Occipital lobe (tissue), 2 donors: Measurements from ENCODE around the gene PTRH1. TPM values are rescaled to one million over a fixed set of nuclear protein-coding genes. Genes with fewer than 3 reads are reported as not detected.
A peak's percentile ranks its signal among the peaks of the same experiment; 100 is the strongest.

Experiments
- DNase-seq: peaks from one replicate; lab custom pipeline; 2025; lab: John Stamatoyannopoulos, UW
- total RNA-seq: library from RNA; depleted of rRNA; stranded (reverse); fragments of >200 nt; gene quantifications from one replicate; pipeline ENCODE4 v1.2.3, GENCODE V29; 2014

The PTRH1 gene
- total RNA-seq, 1 donor from 2014 or later, result 5.0 TPM

DNA sequence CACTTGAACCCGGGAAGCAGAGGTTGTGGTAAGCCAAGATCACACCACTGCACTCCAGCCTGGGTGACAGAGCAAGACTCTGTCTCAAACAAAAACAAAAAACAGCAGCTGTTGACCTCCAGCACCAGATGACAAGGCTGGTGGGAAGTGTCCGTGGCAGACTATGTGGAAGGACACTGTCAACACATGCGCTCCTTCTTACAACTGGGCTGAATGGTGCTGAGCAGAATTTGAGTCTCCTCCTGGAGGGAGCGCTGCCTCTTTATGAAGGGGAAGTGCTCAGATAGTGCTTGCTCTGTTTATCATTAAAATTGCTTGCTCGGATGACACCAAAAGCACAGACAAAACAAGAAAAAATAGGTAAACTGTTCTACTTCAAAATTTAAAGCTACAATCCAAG lies 17.9 kb downstream of the PTRH1 start:
- DNase-seq, result no peak

DNA sequence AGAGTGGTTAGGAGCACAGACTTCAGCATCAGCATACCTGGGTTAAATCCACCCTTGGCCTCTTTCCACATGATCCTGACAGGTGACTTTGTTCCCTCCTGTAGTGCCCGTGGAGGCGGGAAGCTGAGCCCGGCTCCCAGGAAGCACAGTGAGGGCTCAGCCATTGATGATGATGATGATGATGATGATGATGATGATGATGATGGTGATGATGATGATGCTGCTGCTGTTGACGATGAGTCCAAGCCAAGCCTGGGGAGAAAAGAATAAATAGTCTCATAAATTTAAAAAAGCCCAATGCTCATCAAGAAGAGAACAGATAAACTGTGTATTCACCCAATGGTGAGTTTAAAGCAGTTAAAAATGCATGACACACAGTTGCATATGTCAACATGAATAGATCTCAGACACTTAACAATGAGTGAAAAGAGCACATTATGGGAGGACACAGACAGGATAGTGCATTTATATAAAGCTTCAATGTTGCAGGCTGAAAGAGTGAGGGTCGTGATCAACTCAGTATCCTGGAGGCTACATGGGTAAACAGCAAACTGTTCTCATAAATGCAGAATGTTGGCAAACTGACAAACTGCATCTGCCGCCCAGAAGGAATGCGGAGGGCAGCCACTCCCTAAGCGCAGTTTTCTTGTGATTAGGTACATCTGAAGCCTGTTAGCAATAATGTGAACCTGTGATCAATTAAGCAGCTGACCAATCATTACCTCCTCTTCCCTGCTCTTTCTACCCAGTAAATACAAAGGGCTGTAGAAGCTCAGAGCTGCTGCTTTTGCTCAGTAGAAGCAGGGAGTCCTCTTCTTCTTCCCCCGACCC lies 20.4 kb downstream of the PTRH1 start:
- no peak for DNase-seq

DNA sequence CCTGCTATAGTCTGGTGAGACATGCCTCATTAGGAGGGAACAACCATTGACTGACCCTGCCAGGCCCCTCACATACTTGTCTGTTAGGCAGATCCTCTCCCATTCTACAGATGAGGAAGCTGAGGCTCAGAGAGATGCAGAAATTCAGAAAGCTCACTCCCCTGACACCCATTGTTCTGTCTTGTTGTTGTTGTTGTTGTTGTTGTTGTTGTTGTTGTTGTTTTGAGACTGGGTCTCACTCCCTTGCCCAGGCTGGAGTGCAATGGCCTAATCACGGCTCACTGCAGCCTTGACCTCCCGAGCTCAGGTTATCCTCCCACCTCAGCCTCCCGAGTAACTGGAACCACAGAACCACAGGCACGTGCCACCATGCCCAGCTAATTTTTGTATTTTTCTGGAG lies 21.8 kb downstream of the PTRH1 start:
- no peak for DNase-seq

DNA sequence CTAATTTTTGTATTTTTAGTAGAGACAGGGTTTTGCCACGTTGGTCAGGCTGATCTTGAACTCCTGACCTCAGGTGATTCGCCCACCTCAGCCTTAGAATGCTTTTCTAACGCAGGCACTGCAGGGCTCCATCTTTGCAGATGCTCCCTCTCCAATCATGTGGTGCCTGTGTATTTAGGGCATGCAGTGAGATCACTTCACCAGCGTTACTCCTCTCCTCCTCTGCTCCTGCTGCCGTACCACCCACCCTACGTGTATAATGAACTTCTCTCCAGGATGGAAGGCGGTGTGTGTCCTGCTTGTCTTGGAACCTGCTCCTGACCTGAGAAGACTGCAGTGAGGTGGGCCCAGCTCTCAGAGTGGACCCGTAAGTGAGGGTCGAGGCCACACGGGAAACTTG lies 22.3 kb downstream of the PTRH1 start:
- no peak for DNase-seq

DNA sequence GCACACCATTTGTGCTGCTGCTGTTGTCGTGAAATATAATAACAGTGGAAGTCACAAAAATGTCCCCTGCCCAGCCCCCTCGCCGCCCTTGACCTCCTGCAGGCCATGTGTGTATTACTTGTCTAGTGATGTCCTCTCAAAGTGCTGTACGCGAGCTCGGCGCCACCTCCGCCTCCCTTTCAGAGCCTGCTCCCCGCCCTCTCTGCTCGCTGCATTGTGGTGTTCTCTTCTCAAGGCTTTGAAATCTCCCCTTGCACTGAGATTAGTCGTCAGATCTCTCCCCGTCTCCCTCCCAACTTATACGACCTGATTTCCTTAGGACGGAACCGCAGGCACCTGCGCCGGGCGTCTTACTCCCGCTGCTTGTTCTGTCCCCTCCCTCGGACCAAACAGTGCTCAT lies 23.4 kb downstream of the PTRH1 start:
- DNase-seq, result no peak

DNA sequence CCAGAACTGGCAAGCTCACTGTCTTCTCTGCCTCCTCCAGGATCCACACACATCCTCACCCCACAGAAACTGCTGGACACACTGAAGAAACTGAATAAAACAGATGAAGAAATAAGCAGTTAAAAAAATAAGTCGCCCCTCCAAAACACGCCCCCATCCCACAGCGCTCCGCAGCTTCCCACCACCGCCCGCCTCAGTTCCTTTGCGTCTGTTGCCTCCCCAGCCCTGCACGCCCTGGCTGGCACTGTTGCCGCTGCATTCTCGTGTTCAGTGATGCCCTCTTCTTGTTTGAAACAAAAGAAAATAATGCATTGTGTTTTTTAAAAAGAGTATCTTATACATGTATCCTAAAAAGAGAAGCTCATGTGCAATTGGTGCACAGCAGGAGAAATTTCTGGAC lies 24.7 kb downstream of the PTRH1 start:
- no peak for DNase-seq

DNA sequence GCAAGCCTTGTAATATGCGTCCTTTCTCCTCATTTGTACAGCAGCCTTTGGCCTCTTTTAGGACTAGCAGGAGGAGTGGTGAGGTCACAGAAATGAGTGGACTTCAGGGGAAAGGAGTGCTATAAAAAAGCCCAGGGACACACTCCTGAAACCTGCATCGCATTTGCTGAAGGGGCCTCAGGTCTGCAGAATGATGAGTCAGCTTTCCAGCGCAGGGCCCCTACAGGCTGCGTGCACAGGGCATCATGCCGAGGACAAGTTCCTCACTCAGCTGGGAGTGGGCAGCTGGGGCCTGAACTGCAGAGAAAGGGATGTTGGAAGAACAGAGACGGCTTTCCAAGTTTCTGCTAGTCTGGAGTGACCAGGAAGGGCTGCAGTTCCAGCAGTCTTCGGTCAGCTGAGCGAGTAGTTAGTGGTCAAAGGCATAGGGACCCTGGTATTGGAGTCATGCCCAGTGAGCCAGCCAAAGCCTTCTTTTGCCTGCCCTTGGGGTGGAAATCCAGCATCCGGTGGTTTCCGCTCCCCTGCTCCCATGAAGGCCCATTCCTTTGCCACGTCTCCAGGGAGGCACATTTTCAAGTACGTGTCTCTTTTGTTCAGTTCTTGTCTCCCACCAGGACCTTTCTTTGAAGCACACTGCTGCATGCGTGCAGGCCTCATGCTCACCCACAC lies 26.0 kb downstream of the PTRH1 start:
- DNase-seq, result no peak

DNA sequence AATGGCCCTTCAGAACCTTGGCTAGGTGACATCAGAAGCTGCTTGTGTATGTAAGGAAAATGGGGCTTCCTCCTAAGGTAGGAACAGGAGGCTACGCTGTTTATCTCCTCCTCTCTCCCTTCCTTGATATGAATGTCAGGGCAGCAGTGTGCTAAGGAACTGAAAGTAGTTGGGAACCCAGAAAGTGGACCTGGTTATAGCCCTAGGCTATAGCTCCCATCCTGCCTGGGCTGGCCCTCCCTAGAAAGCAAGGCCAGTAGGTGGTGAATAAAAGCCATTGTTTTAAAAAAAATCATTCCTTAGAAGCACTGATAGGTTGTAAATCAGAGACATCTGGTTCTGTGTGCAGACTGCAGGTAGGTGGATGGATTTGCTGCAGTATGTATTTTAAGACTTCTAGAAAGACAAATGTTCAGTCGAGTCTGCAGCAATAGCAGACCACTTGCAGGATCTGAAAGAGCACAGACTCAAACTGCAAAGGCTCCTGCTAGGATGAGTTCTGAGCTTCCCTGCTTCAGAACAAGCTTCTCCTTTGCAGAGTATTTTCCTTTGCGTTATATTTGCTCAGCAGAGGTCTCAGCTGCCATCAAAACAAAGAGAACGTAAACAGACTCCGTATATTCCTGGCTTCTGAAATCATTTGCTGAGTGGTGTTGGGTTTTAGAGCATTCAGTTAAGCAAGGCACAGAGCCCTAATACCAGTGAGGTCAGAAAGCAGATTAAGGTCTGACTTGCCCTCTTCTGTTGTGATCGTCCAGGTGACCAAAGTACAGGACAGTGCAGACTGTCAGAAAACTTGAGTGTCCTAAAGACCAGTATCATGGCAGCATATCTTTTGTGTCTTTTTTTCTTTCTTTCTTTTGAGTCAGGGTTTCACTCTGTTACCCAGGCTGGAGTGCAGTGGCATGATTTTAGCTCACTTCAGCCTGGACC lies 28.7 kb downstream of the PTRH1 start:
- no peak for DNase-seq

DNA sequence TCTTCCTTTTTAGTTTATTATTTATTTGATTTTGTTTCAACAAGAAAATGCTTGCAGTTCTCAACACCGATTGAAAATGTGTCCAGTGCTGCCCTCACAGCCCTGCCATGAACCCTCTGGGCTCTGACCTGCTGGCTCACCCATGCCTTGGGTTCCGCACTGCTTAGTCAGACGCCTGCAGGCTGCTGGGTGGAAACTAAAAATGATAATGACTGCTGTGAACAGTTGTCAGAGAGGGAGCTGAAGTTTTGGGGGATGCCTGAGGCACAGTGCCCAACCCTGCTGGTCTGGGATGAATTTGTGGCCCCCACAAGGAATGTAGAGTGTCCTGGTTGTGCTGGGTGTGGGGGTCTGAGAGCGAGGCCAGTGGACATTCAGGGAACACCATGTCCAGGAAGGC lies 30.9 kb downstream of the PTRH1 start:
- no peak for DNase-seq

DNA sequence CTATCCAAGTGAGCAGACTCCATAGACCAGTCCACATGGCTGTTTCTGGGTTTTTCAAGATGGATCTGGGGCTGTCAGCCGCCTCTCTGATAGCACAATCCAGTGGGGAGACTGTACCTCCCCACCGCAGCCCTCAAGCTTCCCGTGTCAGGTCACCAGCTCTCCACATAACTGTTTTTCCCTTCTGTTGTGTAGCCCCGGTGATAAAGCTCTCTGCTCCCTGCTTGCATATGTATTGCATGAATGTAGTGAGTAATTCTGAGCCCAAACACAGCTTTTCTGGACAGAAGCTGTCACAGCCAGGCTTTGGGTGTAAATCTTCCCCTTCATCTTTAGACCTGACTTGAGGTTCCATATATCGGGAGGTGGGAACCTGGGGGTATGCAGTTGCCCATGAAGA lies 31.7 kb downstream of the PTRH1 start:
- no peak for DNase-seq

DNA sequence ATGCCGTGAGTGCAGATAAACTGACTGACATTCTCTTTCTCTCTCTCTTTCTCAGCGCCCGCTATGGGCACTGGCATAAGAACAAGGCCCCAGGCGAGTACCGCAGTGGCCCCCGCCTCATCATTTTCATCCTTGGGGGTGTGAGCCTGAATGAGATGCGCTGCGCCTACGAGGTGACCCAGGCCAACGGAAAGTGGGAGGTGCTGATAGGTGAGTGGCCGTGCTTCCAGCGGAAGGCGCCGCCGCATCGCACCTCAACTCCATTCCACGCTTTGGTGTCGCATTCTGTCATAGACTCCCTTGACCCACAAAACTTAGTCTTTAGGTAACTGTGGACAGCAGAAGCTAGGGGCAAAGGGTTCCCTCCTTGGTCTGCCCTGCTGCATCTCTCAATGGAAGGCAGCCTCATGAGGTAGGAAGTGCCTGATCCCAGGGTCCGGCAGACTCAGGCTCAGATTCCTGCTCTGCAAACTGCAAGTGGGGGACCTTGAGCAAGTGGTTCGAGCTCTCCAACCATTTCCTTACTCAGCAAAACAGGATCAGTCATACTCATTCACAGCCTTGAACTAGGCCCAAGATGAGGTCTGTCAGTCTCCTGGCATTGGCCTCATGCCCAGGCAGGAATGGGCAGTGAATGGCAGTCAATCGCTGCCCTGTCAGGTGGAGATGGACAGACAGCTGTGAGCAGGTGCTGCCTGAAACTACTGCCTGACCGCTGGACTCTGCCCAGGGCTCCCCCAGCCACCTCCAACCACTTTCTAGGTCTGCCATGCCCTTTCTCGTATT lies 32.9 kb downstream of the PTRH1 start:
- DNase-seq, result no peak

DNA sequence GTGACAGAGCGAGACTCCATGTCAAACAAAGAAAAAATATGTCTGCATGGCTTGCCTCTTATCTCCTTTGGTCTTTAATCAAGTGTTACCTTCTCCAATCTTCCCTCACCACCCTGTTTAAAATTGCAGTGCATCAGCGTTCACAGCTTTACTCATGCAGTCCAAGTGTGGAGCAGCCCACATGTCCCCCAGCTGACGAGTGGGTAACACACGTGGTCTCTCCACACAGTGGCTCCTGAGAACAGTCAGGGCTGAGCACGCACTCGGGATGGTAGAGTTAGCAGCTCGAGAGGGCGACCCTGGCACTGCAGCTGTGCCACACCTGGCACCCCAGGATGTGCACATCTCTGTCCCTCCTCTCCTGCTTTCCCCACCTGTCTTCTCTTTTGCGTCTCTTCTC lies 34.6 kb downstream of the PTRH1 start:
- peak; percentile 56 for DNase-seq

DNA sequence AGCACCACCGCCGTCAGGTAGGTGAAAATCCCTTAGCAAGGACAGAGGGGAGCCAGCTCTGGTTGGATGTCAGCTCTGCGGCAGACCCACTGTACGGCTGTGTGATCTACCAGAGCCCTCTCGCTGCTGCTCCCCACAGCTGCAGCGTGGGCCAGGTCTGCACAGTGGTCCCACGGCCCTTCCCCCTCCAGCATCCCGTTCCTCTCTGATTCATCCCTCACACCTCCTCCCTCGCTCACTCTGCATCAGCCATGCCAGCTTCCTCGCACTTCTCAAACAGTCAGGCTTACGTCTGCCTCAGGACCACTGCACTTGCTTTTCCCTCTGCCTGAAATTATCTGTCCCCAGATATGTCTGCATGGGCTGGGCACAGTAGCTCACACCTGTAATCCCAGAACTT lies 35.2 kb downstream of the PTRH1 start:
- peak; percentile 63 for DNase-seq

DNA sequence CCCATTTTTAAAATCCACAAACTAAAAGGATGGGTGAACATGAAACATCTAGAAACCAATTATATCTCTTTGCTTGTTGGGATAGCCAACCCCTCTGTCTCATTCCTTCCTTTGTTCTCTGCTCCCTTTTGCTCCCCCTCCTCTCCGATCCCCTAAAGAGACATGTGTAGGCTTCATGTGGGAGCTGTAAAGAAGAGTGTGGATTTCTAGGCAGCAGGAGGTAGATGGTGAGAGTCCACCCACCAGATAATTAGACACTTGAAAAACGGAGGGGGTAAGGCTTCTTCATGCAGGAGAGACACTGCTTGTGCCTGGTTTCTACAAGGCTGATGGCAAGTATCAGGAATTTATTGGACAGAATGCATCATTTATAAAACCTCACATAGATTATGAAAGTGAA lies 36.0 kb downstream of the PTRH1 start:
- DNase-seq, result no peak

DNA sequence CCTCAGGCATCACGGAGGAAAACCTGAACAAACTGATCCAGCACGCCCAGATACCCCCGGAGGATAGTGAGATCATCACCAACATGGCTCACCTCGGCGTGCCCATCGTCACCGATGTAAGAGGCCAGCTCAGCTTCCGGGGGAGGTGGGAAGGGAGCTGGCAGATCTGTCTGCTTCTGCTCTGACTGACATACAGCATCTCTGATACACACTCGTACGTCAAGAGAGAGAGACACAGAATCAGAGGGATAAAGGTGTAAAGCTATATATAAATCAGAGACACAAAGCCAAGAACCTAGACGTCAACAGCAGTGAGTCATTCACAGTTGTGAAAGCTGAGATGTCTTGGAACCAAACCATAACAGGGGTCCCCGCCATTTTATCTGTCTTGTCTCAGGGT lies 38.8 kb downstream of the PTRH1 start:
- no peak for DNase-seq

DNA sequence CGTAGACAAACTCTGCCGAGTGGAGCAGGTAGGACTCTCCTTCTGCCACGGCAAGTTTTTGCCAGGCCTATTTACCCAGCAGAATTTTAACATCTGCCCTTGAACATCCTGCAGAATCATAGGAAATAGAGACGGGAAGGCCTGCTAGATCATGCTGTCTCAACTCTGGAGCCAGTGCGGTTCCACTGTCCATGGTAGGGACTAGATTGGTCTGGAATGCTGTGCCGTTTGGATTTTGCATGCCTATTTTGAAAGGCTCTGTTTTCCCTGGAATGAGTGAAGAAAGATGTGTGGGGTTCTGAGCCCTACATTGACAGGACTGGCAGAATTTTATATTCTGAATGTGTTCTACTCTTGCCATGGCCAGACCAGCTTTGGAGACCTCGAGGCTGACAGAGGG lies 42.2 kb downstream of the PTRH1 start:
- no peak for DNase-seq

DNA sequence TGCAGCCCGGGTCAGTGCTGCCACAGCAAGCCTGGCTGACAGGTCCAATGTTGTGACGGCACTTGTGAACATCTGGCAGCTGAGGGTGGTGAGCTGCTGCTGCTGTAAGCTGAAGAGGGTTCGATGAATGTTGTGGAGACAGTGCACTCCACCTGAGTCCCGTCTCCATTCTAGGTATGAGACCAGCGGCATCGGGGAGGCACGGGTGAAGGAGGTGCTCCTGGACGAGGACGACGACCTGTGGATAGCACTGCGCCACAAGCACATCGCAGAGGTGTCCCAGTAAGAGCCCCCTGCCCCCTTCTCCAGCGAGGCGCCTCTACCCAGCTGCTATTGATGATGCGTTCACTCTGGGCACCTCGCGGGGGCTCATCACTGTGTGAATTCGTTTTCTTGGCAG lies 47.6 kb downstream of the PTRH1 start:
- DNase-seq, result no peak

DNA sequence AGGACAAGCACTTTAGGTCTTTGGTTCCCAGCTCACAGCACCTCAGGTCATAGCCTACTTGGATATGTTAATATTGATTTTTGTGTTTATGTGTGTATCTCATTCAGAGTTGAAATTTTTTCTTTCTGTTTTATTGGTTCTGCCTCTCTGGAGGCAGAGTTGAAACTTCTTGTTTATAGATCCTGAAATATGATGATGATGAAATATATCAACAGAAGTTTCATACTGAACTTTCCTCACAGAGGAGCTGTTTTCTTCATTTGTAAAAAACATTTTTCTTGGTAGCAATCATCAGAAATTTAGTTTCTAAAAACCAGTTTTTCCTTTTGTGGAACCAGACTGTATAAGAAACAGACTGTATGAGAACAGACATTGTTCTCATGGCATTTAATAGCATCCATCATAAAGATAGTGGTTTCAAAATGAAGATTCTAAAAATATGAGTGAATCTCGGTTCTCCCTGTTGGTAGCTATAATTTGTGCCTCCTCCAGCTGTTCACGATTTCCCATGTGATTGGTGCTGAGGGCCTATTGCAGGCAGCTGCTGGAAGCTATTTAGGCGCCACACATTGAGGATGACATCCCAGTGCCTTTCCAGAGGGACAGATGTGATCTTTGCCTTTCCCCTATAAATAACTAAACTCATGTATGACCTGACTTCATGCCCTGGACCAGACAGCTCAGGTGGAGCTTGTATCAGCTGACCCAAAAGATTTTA lies 48.2 kb downstream of the PTRH1 start:
- no peak for DNase-seq

DNA sequence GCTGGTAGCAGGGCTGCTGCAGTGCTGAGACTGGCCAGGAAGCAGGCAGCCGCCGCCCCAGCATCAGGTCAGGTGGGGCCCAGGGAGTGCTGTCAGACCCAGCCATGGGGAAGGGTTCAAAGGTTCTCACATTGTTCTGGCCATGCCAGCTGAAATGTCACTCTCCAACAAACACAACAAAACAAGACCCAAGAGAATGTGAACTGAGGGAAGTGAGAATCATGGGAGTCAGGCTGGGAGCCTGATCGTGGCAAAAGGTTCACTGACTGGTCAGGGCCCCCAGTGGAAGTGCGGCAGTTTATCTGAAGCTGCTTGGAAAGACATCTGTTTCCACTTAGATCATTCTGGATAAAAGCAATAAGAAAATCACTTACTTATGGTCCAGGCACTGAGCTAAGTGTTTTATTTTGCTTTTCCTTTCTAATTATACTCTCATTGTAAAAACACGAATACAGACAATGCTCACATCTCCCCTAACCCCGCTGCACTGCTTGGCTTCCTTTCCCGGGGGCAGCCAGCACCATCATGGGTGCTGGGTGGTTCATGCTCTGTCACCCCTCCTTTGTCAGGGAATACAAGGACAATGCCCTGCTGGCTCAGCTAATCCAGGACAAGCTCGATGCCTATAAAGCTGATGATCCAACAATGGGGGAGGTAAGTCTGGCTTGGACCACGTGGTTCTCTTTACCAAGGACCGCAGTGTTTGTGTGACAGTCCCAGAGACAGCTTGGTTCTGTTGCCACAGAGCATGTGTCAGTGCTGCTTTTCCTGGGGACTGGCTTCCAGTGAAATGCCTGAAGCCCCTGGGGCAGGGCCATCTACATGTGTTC lies 50.6 kb downstream of the PTRH1 start:
- DNase-seq, result no peak

DNA sequence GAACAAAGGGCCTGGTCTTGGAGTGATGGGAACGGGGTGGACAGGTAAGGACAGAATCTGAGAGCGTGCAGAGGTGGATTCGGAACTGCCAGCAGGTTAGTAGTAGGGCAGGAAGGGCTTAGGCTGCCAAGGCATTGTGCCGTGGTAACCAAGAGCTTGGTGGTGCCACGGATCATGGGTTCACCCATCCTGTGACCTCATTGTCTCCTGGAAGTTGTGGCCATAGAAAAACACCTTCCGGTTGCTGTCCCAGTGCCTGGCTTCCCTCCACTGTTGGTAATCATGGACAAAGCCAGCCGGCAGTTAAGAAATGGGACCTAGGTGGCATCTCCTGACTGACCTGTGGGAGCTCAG lies 51.2 kb downstream of the PTRH1 start:
- no peak for DNase-seq
